ENCODE data around the gene RCAN2.

Gene RCAN2

DNA sequence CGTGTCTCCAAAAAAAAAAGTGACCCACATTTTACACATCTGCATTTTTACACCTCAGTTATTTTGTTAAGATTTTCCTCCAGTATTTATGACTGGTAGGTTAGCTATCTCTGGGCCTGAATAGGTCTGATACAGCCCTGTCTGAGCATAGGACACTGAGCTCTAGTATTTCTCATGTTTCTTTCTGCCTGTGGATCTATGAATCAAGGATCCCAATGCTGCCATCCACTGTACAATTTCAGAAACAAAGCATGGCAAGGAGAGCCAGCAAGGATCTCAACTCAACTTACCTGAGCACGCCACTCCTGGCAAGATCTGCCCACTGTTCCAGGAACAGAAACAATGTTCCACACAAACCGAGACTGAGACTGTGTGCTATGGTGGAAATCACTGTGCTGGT is 284.1 kb downstream of the RCAN2 start:
- TF ChIP-seq, protein P1, sequence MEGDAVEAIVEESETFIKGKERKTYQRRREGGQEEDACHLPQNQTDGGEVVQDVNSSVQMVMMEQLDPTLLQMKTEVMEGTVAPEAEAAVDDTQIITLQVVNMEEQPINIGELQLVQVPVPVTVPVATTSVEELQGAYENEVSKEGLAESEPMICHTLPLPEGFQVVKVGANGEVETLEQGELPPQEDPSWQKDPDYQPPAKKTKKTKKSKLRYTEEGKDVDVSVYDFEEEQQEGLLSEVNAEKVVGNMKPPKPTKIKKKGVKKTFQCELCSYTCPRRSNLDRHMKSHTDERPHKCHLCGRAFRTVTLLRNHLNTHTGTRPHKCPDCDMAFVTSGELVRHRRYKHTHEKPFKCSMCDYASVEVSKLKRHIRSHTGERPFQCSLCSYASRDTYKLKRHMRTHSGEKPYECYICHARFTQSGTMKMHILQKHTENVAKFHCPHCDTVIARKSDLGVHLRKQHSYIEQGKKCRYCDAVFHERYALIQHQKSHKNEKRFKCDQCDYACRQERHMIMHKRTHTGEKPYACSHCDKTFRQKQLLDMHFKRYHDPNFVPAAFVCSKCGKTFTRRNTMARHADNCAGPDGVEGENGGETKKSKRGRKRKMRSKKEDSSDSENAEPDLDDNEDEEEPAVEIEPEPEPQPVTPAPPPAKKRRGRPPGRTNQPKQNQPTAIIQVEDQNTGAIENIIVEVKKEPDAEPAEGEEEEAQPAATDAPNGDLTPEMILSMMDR (IDR thresholded peaks at IDR 0.05; ENCODE audit: low read depth, low read length) = no peak
- H3K4me3 ChIP-seq (ENCODE audit: low read depth, low read length) = no peak overlapping the region

DNA sequence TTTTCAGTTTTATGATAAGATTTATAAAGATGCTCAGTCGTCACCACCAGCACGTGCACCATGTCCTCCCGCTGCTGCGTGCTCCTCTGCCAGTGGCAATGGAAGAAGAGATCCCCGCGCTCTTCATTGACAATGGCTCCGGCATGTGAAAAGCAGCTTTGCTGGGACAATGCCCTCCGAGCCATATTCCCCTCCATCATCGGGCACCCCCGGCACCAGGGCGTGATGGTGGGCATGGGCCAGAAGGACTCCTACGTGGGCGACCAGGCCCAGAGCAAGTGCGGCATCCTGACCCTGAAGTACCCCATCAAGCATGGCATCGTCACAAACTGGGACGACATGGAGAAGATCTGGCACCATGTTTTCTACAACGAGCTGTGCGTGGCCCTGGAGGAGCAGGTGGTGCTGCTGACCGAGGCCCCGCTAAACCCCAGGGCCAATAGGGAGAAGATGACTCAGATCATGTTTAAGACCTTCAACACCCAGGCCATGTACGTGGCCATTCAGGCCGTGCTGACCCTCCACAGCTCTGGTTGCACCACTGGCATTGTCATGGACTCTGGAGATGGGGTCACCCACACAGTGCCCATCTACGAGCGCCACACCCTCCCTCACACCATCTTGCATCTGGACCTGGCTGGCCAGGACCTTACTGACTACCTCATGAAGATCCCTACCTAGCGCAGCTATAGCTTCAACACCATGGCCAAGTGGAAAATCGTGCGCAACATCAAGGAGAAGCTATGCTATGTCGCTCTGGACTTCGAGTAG is 286.2 kb downstream of the RCAN2 start:
- no peak overlapping the region for H3K4me3 ChIP-seq (ENCODE audit: low read depth, low read length)
- TF ChIP-seq, protein P1 (IDR thresholded peaks at IDR 0.05; ENCODE audit: low read depth, low read length) = no peak

DNA sequence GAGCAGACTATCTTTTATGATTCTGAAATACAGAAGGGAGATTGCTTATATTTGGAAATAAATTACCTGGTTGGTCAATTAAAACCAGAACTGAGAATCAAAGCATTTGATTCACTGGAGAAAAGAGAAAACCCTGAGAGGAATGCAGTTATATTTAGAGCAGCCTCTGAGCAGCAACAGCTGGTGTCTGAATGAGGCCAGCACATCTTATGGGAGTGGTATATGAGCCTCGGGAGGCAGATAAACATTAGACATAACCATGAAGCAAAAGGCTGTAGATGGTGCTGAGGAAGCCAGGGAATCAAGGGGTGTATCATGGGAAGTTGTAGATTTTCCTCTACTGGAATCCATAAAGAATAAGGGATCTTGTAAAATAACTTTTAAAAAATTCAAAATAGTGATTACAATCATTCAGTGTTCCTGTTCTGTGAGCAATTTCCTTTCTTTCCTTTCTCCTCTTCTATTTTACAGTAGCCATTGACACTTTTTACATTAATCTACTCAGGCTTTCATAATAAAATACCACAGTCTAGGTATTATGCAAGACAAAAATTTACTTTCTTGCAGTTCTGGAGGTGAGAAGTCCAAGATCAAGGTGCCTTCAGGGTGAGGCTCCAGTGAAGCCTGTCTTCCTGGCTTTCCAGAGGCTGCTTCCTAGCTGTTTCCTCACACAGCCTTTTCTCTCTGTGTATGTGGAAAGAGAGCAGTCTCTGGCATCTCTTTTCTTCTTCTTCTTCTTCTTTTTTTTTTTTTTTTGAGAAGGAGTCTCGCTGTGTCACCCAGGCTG is 287.7 kb downstream of the RCAN2 start:
- H3K4me3 ChIP-seq (ENCODE audit: low read depth, low read length) = no peak overlapping the region
- TF ChIP-seq, protein P1 (IDR thresholded peaks at IDR 0.05; ENCODE audit: low read depth, low read length) = no peak

DNA sequence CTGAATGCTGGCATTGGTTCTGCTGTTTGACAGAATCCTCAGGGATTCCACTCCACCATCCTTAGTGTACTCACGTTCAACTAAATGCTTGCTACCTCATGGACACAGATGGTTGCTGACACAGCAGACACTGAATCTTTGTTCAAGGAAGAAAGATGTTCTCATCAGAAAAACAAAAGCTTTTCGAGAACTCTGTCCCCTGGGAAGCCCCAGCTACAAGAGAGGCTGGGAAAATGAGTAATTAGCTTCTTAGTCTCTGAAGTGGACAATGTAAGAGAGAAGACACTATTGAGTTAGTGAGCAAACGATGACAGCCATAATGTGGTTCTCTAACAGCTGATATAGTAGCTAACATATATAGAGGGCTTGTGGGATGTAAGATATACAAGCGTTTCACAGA is 289.5 kb downstream of the RCAN2 start:
- H3K4me3 ChIP-seq (ENCODE audit: low read depth, low read length) = no peak overlapping the region
- TF ChIP-seq, protein P1 (IDR thresholded peaks at IDR 0.05; ENCODE audit: low read depth, low read length) = no peak

DNA sequence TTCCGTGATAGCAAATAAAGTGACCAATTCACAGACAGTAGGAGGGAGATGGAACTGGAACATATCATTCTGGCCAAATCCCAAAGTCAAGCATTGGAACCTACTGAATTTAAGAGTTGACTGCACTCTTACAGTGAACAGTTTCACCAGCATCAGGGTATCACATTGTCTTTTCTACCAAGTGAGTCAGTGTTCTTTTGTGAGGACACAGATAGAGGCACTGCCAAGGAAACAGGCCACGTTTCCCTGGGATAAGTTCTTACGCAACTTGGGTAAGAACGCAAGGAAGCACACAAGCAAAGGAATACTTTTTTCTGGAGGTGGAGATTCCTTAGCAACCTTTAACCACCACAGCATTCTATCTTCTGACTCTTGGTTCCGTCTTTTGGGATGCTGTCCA is 291.9 kb downstream of the RCAN2 start:
- TF ChIP-seq, protein P1 (IDR thresholded peaks at IDR 0.05; ENCODE audit: low read depth, low read length) = no peak
- no peak overlapping the region for H3K4me3 ChIP-seq (ENCODE audit: low read depth, low read length)

DNA sequence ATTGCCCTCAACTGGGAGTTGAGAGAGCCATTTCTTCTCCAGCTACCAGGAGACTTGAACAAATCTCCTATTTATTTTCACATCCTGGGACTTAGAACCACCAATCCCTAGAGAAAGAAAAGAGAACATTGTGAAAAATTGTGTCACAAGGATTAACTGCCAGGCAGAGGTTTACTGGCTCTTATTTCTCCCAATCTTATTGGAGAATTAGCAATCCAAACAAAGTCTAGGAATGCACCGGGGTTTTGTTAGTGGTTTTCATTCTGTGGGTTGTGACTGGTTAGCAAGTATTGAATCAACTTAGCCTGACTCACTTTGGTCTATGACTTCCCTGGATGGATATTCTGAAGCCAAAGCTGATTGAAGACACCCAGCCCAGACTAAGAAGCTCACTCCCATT is 299.3 kb downstream of the RCAN2 start:
- TF ChIP-seq, protein P1 (IDR thresholded peaks at IDR 0.05; ENCODE audit: low read depth, low read length) = no peak
- no peak overlapping the region for H3K4me3 ChIP-seq (ENCODE audit: low read depth, low read length)

DNA sequence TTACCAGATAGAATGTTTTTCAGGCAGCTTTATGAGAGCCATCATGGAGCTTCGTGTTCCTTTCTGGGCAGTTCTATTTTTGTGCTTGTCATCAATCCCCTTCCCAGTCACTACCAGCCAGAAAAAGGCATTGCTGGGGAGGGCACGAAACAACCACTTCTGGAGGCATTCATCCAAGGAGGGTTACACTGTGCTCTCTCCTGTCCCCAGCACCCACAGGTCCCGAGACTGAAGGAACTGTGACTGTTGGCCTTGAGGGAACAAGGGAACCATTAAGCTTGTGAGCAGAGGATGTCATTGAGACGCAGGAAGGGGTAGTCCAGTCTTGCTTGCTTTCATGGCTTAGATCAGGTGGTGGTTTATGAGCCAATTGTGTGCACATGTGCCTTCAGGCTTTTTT is 300.4 kb downstream of the RCAN2 start:
- no peak overlapping the region for H3K4me3 ChIP-seq (ENCODE audit: low read depth, low read length)
- TF ChIP-seq, protein P1 (IDR thresholded peaks at IDR 0.05; ENCODE audit: low read depth, low read length) = no peak
